Medulla oblongata (tissue), 1 donor: ENCODE results near the gene S100Z.
"Not testable (repeated sequence)": the region's sequence is repeated elsewhere in the genome, so short reads cannot be mapped to it uniquely, and the experiment has no call there.

Source experiments
- DNase-seq: peaks from one replicate; pipeline ENCODE4 v3.0.0-alpha.2; 2015; ENCODE audit errors: extremely low spot score

The S100Z gene

GRCh38 chr5:76849419-76850291, at the start of gene S100Z:
Gene S100Z (plus strand): TSS chr5:76850014. CDS start chr5:76875360, 25,346 bp downstream.
- DNase-seq, result no peak

GRCh38 chr5:76800579-76800978, 49.2 kb upstream of the S100Z start:
- no peak for DNase-seq

DNA sequence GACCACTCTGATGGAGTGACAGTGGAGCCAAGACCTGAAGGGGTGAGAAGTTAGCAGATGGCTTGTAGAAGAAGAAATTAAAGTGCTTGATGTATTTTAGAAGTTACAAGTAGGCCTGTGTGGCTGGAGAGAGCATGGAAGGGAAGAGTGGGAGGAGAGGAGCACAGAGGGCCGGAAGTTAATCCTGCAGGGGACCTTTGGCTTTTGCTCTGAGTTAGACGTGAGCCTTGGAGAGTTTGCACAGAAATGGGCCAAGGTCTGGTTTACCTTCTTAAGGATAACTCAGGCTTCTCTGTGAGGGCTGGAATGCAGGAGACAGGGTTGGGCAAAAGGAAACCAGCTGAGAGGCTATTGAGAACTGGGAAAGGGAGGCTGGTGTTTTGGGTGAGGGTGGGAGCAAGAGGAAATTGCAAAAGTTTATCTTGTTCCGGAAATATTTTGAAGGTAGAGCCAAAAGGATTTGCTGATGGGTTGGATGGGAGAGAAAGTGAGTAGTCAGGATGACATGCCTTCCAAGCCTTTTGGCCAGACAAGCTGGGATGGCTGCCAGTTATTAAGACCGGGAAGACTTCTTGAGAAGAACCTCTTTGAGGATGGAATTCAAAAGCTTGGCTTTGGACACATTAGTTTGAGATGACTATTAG, 48.5 kb upstream of the S100Z start:
- DNase-seq, result no peak

DNA sequence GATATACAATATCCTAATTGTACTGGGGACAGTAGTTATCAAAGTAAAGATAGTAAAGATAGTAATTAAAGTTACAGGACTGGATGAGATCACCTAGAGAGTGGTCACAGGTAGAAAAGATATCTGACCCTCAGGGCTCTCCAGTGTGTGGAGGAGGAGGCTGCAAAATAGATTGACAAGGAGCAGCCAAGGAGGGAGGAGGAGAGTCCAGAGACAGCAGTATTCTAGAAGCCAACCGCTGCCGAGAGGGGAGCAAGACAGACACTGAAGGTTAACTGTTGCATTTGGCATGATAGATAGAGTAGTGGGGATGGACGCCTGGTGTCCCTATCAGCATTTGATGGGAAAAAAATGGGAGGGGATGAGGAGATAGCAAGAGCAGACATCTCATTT, 48.0 kb upstream of the S100Z start:
- DNase-seq, result no peak

DNA sequence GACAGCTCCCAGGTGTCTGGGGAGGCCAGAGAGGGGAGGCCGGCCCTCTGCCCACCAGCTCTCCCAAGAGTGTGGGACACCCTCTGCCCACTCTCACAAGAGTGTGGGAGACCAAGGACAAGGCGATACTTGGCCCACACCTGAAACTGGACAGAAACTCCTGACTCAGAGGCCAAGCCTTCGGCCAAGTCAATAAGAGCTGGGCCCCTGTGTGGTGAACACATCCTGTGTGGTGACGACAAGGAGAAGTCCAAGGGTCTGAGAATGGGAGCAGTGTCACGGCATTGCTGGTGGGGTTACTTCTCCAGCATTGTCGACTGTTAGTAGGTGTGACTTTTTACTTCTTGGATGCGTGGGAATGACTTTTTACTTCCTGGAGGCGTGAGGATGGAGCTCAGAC, 45.5 kb upstream of the S100Z start:
- DNase-seq, result no peak

GRCh38 chr5:76805821-76806505, 43.9 kb upstream of the S100Z start:
- no peak for DNase-seq

DNA sequence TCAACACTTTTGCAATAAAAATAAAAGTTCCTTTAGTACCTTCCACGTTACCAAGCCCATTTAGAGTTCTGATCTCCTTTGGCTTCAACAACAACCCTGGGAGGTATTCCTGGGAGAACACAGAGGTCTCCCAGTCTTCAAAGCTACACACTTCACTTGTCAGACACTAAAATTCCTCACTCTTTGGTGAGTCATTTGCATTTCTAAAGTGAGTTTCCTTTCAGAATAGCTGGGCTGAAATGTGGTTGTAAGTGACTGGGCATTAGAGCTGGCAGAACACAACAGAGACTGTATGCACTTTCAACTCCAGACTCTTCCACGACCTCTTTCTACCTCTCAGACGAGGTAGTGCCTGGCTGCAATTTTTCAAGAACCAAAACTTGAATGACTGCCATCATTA, 42.5 kb upstream of the S100Z start:
- DNase-seq, result peak; percentile 33

GRCh38 chr5:76808141-76808691, 41.6 kb upstream of the S100Z start:
- DNase-seq, result peak; percentile 40

GRCh38 chr5:76809141-76809540, 40.7 kb upstream of the S100Z start:
- DNase-seq, result no peak

GRCh38 chr5:76810236-76810635, 39.6 kb upstream of the S100Z start:
- no peak for DNase-seq

GRCh38 chr5:76811214-76811613, 38.6 kb upstream of the S100Z start:
- no peak for DNase-seq

- DNase-seq, result not testable (repeated sequence)
These were observed 37.6 kb upstream of the S100Z start for GRCh38 chr5:76812209-76812608.

DNA sequence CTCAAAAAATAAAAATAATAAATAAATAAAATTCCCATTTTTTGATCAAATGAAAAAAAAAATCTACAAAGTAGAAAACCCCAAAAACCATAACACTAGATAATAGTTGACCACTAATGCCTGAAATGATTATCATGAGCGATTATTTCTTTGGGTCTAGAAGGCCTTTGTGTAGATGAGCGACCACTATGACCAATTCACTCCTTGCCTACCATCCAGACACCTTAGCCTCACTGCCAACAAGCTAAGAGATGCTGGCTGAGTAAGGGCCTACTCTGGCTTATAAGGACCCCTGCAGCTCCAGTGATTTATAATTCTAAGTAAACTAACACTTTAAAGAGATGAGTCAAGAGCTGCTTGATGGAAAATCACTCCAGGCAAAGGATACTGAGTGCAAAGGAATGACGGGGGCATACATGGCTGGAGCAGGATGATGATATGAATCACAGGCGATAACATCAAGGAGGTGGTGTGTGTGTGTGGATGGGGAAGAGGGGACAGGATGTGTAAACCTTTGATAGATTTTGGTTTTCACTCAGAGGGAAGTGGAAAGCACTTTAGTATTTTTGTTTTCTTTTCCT, 35.7 kb upstream of the S100Z start:
- DNase-seq, result no peak

DNA sequence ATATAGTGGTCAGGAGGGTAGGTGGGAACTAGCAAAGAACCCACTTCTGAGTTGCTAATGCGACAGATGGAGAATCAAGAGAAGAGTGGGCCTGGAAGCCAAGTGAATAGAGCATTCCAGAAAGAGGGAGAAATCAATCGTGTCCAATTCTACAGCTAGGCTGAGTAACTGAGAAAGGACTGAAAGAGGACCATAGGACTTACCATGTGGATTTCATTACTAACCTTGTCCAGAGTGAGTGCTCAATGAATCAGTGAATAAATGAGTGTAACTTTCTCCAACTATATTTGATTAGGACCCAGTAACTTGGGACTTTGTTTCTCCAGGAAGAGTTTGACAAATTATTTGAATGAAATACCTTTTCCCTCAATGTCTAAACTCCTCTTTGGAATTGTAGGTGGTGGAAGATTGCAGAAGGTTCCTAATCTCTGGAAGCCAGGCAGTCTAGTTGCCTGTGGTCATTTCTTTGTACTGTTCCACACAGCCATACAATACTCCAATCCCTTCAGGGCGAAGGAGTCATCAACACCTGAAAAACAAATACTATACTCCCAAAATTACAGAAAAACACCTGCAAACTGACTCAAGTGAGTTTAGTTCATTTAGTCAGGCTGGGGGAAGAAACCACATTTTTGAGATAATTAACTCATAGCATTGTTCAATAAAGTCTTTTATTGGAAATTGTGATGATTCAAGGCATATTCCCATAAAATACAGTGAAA, 33.5 kb upstream of the S100Z start:
- no peak for DNase-seq

DNA sequence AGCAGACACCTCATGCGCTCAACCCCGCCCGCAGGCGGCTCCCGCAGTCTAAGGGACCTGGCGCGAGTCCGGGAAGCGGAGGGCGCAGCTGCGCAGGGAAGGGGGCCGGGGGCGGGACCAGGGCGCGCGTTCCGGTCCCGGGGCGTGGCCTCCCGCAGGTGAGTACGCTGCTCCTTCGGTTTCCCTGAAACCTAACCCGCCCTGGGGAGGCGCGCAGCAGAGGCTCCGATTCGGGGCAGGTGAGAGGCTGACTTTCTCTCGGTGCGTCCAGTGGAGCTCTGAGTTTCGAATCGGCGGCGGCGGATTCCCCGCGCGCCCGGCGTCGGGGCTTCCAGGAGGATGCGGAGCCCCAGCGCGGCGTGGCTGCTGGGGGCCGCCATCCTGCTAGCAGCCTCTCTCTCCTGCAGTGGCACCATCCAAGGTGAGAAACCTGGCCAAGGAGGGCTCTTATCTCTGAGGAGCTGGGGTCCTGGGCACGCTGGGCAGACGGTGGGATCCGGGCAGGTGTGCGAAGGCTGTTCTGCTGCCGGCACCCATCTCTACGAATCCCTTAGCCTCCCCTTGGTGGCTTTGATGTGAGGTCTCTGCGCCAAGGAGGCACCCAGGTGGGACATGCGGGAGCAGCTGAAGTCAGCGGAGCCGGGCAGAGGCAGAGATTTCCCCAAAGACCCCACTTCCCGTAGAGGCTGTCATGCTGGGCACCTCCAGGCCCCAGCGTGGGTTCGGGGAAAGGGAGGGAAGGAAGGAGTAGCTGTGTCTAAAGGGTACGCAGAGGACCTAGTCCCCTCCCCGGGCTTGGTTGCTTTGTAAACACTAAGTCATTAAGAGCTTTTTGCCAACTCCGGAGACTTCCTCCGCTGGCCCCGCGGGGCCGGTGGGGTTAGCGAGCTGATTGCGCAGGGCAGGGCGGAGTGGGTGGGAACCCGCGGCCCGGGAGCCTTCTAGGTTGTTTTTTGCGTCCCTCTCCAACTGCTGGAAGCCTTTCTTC, 30.7 kb upstream of the S100Z start, which contains the start of gene F2RL1:
Gene F2RL1 (plus strand): TSS at position 187 of the 988 bp plus-strand sequence. CDS start 153 bp downstream, at position 340.
- DNase-seq, result no peak

DNA sequence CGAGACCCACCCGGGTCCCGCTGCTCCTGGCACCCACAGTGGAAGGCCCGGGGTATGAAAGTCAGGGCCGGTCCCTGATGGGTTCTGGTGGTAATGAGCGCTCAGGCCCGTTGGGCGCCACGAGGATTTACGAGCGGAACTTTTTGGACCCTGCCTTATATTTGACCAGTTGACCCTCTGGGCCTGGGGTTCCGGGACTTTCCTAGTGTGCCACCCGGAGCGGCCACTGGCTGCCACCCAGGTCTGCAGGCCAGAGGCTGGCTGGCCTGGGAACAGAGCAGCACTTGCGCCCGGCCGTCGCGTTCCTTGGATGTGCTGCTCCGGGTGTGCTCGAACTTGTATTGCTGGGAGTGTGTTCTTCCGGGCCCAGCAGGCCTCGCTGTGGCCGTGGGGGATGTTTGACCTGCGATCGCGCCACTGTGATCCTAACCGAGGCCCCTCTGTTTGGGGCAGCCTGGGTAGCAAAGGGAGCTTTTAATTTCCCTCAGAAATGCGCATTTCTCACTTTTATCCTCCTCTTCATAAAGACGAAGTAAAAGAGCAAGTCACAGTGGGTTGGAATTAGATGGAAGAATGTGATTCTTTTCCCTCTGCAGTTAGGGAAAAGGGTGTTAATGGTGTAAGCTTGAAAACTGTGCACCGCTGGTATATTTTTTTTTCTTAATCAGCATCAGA, 29.8 kb upstream of the S100Z start:
- DNase-seq, result no peak

GRCh38 chr5:76820526-76820890, 29.3 kb upstream of the S100Z start:
- DNase-seq, result no peak

- no peak for DNase-seq
These were observed 28.7 kb upstream of the S100Z start for GRCh38 chr5:76821136-76821535.

DNA sequence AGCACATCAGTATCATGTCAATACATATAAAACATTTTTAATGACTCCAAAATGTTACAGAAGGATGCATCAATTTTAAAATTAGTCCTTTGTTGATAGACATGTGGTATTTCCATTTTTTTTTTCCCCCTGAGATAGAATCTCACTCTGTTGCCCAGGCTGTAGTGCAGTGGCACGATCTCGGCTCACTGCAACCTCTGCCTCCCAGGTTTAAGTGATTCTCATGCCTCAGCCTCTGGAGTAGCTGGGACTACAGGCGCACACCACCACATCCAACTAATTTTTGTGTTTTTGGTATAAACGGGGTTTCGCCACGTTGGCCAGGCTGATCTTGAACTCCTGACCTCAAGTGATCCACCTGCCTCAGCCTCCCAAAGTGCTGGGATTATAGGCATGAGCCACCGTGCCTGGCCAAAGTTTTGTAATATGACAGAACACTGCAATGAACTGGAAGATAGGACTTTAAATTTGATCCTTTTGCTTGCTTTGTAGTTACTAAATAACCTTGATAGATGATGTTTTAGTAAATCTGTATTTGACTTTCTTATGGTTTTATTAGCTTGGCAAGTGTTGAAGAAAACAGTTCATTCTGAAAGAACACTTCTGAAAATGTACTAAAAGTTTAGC, 27.6 kb upstream of the S100Z start:
- not testable (repeated sequence) for DNase-seq
